Measurements from ENCODE around the gene B4GALT1. TPM values are rescaled to one million over a fixed set of nuclear protein-coding genes. Genes with fewer than 3 reads are reported as not detected.

Gene B4GALT1
- total and polyA plus RNA-seq, 2 donors (not counting 1 experiment from before 2014, with no cell fraction given): 24.1 to 64.8 TPM

DNA sequence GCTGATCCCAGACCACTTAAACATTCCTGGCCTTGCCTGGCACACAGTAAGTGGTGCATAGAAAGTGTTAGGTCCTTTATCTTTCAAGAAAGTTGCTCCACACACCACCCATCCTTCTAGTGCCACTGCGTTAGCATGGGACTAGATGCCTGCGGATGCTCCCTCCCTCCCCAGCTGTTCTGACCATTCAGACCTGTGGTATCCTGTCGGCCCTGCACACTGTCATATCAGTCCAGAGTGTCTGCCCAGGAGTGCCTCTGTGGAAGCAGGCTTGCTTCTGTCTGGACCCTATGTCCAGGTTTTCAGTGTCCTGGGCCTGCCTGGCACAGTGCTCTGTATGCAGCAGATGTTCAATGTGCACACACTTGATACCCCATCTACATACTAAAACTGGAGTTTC, 52.4 kb downstream of the B4GALT1 start:
- H3K9me3 ChIP-seq (ENCODE audit: control insufficient read depth, insufficient read depth, low read depth, low read length): no peaks in the 10 kb centered on the region
- TF ChIP-seq, protein P1, sequence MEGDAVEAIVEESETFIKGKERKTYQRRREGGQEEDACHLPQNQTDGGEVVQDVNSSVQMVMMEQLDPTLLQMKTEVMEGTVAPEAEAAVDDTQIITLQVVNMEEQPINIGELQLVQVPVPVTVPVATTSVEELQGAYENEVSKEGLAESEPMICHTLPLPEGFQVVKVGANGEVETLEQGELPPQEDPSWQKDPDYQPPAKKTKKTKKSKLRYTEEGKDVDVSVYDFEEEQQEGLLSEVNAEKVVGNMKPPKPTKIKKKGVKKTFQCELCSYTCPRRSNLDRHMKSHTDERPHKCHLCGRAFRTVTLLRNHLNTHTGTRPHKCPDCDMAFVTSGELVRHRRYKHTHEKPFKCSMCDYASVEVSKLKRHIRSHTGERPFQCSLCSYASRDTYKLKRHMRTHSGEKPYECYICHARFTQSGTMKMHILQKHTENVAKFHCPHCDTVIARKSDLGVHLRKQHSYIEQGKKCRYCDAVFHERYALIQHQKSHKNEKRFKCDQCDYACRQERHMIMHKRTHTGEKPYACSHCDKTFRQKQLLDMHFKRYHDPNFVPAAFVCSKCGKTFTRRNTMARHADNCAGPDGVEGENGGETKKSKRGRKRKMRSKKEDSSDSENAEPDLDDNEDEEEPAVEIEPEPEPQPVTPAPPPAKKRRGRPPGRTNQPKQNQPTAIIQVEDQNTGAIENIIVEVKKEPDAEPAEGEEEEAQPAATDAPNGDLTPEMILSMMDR (conservative IDR thresholded peaks at IDR 0.05 in 1 of 2, IDR thresholded peaks at IDR 0.05 in 1 of 2; ENCODE audit: low read depth in 1 of 2, low read length in 2 of 2): no peak
- TF ChIP-seq EZH2 (IDR thresholded peaks at IDR 0.05; ENCODE audit: low read length, missing control alignments): no peak
- no peaks in the 10 kb centered on the region for H4K20me1 ChIP-seq (ENCODE audit: control insufficient read depth, extremely low read depth, insufficient read depth, low read length)
- H3K4me3 ChIP-seq (replicated peaks in 1 of 4; ENCODE audit: control extremely low read depth in 1 of 4, insufficient read depth in 1 of 4, low read depth in 3 of 4, low read length in 4 of 4): no peak overlapping the region
- DNase-seq (ENCODE audit: low read depth in 2 of 2): no peak
- H3K27ac ChIP-seq (ENCODE audit: insufficient read depth, low read length): no peak overlapping the region
- H3K27me3 ChIP-seq (ENCODE audit: control insufficient read depth, insufficient read depth, low read length): no peaks in the 10 kb centered on the region
- H2AFZ ChIP-seq (ENCODE audit: low read length): no peak overlapping the region
- H3K36me3 ChIP-seq (ENCODE audit: control insufficient read depth, insufficient read depth, low read length): peaks cover 13% of the 10 kb centered on the region
- no peak overlapping the region for H3K4me2 ChIP-seq (ENCODE audit: extremely low read depth, insufficient read depth, low read length)
- peaks cover 11% of the 10 kb centered on the region for H3K4me1 ChIP-seq (ENCODE audit: control insufficient read depth, extremely low read depth, insufficient read depth, low read length)
- H3K79me2 ChIP-seq (ENCODE audit: control insufficient read depth, insufficient read depth, low read length): no peaks in the 10 kb centered on the region
- no peak overlapping the region for H3K9ac ChIP-seq (ENCODE audit: insufficient read depth, low read length)

DNA sequence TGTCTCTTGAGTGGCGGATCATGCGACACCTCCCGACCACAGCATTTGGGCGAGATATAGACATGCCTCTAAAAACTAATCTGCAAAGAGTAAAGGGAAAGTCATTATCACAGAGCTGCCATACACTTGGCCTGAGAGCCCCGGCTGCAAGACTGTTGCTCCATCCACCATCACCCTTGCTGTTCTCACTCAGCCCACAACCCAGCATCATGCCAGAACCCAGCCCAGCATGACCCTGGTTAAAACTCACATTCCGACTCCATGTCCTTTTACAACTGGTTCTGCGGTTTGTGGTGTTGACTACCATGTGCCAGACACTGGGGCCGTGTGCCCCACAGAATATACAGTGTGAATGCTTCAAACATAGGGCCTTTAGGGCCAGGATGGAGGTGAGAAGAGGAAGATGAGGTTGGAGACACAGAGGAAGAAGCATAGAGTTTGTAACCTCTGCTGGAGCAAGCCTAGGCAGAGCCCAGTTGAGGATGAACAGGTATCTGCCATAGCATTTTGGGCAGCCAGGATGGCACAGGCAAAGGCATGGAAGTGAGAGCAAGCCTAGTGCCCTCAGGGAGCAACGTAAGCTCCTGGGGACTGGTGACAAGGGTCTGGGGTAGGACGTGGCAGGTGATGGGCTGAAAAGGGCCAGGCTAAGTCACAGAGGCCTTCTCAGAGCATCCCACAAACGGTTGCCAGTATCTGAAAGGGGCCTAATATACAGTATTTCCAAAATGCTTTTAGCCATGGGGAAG, 53.2 kb downstream of the B4GALT1 start:
- H2AFZ ChIP-seq (ENCODE audit: low read length): no peak overlapping the region
- H3K27ac ChIP-seq (ENCODE audit: insufficient read depth, low read length): no peak overlapping the region

DNA sequence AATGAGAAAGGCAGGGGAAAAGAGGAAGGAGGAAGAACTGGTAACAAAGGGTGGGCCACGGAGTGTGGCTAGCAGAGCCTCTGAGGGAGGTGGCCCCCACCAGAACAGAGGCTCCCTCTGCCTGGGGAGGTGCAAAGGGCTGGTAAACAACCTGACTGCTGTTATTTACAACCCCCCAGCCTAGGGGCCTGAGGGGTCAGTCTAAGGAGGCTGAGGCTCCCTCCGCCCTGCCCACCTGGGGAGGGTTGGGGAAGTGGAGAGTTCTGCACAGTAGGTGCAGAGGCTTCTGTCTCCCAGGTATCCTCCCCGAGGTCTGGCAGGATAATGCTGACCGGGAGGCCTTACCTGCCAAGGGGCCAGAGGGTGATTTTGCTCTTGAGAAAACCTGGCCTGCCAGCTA, 55.0 kb downstream of the B4GALT1 start:
- H3K4me2 ChIP-seq (ENCODE audit: extremely low read depth, insufficient read depth, low read length): no peak overlapping the region
- H3K9me3 ChIP-seq (ENCODE audit: control insufficient read depth, insufficient read depth, low read depth, low read length): no peaks in the 10 kb centered on the region
- no peaks in the 10 kb centered on the region for H3K79me2 ChIP-seq (ENCODE audit: control insufficient read depth, insufficient read depth, low read length)
- TF ChIP-seq, protein P1 (conservative IDR thresholded peaks at IDR 0.05 in 1 of 2, IDR thresholded peaks at IDR 0.05 in 1 of 2; ENCODE audit: low read depth in 1 of 2, low read length in 2 of 2): no peak
- TF ChIP-seq EZH2 (IDR thresholded peaks at IDR 0.05; ENCODE audit: low read length, missing control alignments): no peak
- no peaks in the 10 kb centered on the region for H4K20me1 ChIP-seq (ENCODE audit: control insufficient read depth, extremely low read depth, insufficient read depth, low read length)
- no peak overlapping the region for H3K27ac ChIP-seq (ENCODE audit: insufficient read depth, low read length)
- H3K27me3 ChIP-seq (ENCODE audit: control insufficient read depth, insufficient read depth, low read length): no peaks in the 10 kb centered on the region
- DNase-seq (ENCODE audit: low read depth in 2 of 2): no peak
- H3K36me3 ChIP-seq (ENCODE audit: control insufficient read depth, insufficient read depth, low read length): peaks cover 13% of the 10 kb centered on the region
- no peak overlapping the region for H3K4me3 ChIP-seq (replicated peaks in 1 of 4; ENCODE audit: control extremely low read depth in 1 of 4, insufficient read depth in 1 of 4, low read depth in 3 of 4, low read length in 4 of 4)
- H2AFZ ChIP-seq (ENCODE audit: low read length): no peak overlapping the region
- H3K9ac ChIP-seq (ENCODE audit: insufficient read depth, low read length): no peak overlapping the region
- H3K4me1 ChIP-seq (ENCODE audit: control insufficient read depth, extremely low read depth, insufficient read depth, low read length): peaks cover 11% of the 10 kb centered on the region

More for the DNA sequence above, 53.2 kb downstream of the B4GALT1 start:
- Histone ChIP-seq H3K4me1 (ENCODE audit: control insufficient read depth, extremely low read depth, insufficient read depth, low read length) (peaks cover 11% of the 10 kb centered on the region), H3K79me2 (ENCODE audit: control insufficient read depth, insufficient read depth, low read length) (no peaks in the 10 kb centered on the region), H3K4me2 (ENCODE audit: extremely low read depth, insufficient read depth, low read length) (no peak overlapping the region), H3K36me3 (ENCODE audit: control insufficient read depth, insufficient read depth, low read length) (peaks cover 13% of the 10 kb centered on the region), H4K20me1 (ENCODE audit: control insufficient read depth, extremely low read depth, insufficient read depth, low read length) (no peaks in the 10 kb centered on the region), H3K27me3 (ENCODE audit: control insufficient read depth, insufficient read depth, low read length) (no peaks in the 10 kb centered on the region), H3K9ac (ENCODE audit: insufficient read depth, low read length) (no peak overlapping the region), H3K4me3 (replicated peaks in 1 of 4; ENCODE audit: control extremely low read depth in 1 of 4, insufficient read depth in 1 of 4, low read depth in 3 of 4, low read length in 4 of 4) (no peak overlapping the region), H3K9me3 (ENCODE audit: control insufficient read depth, insufficient read depth, low read depth, low read length) (no peaks in the 10 kb centered on the region)
- no peak for TF ChIP-seq EZH2 (IDR thresholded peaks at IDR 0.05; ENCODE audit: low read length, missing control alignments)
- TF ChIP-seq, protein P1 (conservative IDR thresholded peaks at IDR 0.05 in 1 of 2, IDR thresholded peaks at IDR 0.05 in 1 of 2; ENCODE audit: low read depth in 1 of 2, low read length in 2 of 2): no peak
- DNase-seq (ENCODE audit: low read depth in 2 of 2): no peak
